Measurements from ENCODE around the gene TCN1. TPM values are rescaled to one million over a fixed set of nuclear protein-coding genes. Genes with fewer than 3 reads are reported as not detected.

The TCN1 gene
- total and polyA plus RNA-seq, 9 of the 15 experiments (the other 6 are each of a cell fraction or from before 2014, with no cell fraction given): 0.63 to 25.9 (median 8.0) TPM

DNA sequence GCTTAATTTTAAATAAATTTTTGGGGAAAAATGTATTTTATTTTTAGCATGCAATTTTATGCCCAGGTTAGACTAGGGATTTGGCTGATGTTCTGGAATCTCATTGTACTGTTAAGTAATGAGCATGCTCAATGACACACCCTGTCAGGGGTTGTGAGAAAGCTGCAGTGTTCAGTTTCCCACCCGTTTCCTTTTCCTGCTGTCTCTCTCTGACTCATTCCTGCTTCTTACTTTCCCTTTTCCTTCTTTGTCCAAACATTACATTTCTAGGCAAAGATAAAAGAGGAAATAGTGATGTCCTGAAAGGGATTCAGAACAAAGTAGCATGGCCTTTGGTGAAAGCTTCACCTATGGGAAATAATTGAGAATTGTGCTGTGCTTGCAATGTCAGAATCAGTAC is 35.0 kb upstream of the TCN1 start:
- ChIA-PET CTCF (ENCODE audit: low intra/inter-chr PET ratio) (no interaction called here), POLR2A (interaction anchor here (0.5 to 0.9 kb wide), 2 partner anchors 48 to 52 kb away, joined by 3 read pairs; no protein-coding TSS in a partner anchor)
- no peak for TF ChIP-seq BMI1 (IDR thresholded peaks at IDR 0.05; ENCODE audit: low read length)
- TF ChIP-seq NRF1 (conservative IDR thresholded peaks at IDR 0.05 in 1 of 2, IDR thresholded peaks at IDR 0.05 in 1 of 2): peak; percentile 29 to 44; a peak in 3 of 4 replicates
- TF ChIP-seq XRCC4 (IDR thresholded peaks at IDR 0.05; ENCODE audit: extremely low read depth, insufficient read depth, insufficient read length): no peak
- peak; percentile 63 for TF ChIP-seq FOSL1 (tag; conservative IDR thresholded peaks at IDR 0.05)
- TF ChIP-seq PPARD (CRISPR knock-in tag; IDR thresholded peaks at IDR 0.05): no peak
- peak; percentile 65 for TF ChIP-seq ZBTB40 (IDR thresholded peaks at IDR 0.05)
- no peak for TF ChIP-seq ZBTB40 (CRISPR knock-in tag; IDR thresholded peaks at IDR 0.05)
- 0 out of 2 replicates have a peak, but pooled peaks have one; percentile 22 for TF ChIP-seq ZNF316 (IDR thresholded peaks at IDR 0.05)
- no peak for TF ChIP-seq ZNF79 (CRISPR knock-in tag; IDR thresholded peaks at IDR 0.05; ENCODE audit: low read depth)
- ATAC-seq (peak; percentile 56; the same call in 2 of the 3 replicates), FAIRE-seq (peak; percentile 61), DNase-seq (ENCODE audit: extremely low read depth in 1 of 4, low spot score in 3 of 4) (peak in 1 of 4 experiments; percentile 28)
- Histone ChIP-seq H3K9me3 (replicated peaks; ENCODE audit: control insufficient read depth, insufficient read depth, low read depth, low read length) (no peaks in the 10 kb centered on the region), H4K20me1 (replicated peaks; ENCODE audit: control insufficient read depth, insufficient read depth, low read length) (no peaks in the 10 kb centered on the region), H3K27me3 (ENCODE audit: control insufficient read depth in 2 of 2, insufficient read depth in 2 of 2, low read length in 2 of 2) (no peaks in the 10 kb centered on the region), H3K9me1 (ENCODE audit: control insufficient read depth, insufficient read depth, low read length) (no peaks in the 10 kb centered on the region), H2AFZ (ENCODE audit: low read depth, low read length) (peak overlapping the region; percentile 53), H3K4me2 (ENCODE audit: insufficient read depth, low read length) (no peak overlapping the region), H3K36me3 (ENCODE audit: control insufficient read depth, insufficient read depth, low read length) (no peaks in the 10 kb centered on the region), H3K4me1 (replicated peaks in 1 of 2; ENCODE audit: control insufficient read depth in 2 of 2, insufficient read depth in 2 of 2, low read length in 2 of 2) (peaks cover 0 to 4% of the 10 kb centered on the region in 2 experiments; a peak in 1 of 5 replicates), H3K4me3 (no peak overlapping the region), H3K9ac (ENCODE audit: insufficient read depth in 1 of 2, low read depth in 2 of 2, low read length in 2 of 2) (no peak overlapping the region), H3K27ac (ENCODE audit: extremely low read depth, low read depth, low read length) (no peak overlapping the region), H3K79me2 (ENCODE audit: control insufficient read depth, insufficient read depth, low read length) (no peaks in the 10 kb centered on the region)
- BruUV-seq (replicated peaks): no TSS peak
- WGBS (ENCODE audit: insufficient coverage, low coverage, missing lambda C conversion rate): 20% methylated on average over 1 of the region's 1 CpG
- in situ Hi-C loops (cut with MboI) (no loop called here), intact Hi-C loops (cut with micrococcal nuclease) (no loop called here)

Data from K562 (cell line).